Panc1 (cell line): ENCODE results near the gene BCAN. TPM values are rescaled to one million over a fixed set of nuclear protein-coding genes. Genes with fewer than 3 reads are reported as not detected.

Experiments used
- ATAC-seq: fragments of 200-7000 bp; cut with Tn5 transposase; 2 replicates; pipeline ENCODE4 v1.9.1; 2020; ENCODE audit warnings: mild to moderate bottlenecking, moderate library complexity
- BruUV-seq: library from RNA; stranded (reverse); fragments of 400-500 nt; replicated peaks from 2 replicates; lab custom pipeline; 2021; lab: Mats Ljungman, UMichigan
- CTCF ChIA-PET: fragments of 300-600 bp; sonication (Branson Sonifier 250); formaldehyde crosslinking; loops from one replicate; lab custom pipeline; 2022; ENCODE audit warnings: antibody characterized with exemption; lab: Charles Lee
- POLR2A ChIA-PET: fragments of 300-600 bp; sonication (Branson Sonifier 250); formaldehyde crosslinking; loops from one replicate; lab custom pipeline; 2022; ENCODE audit warnings: antibody characterized with exemption; lab: Charles Lee
- DNase-seq: peaks from one replicate; pipeline ENCODE4 v3.0.0-alpha.2; 2010; ENCODE audit warnings: low read depth, low spot score
- H3K27ac ChIP-seq: 2 replicates; pipeline ENCODE4 v1.5.1; 2011; ENCODE audit warnings: mild to moderate bottlenecking, low read length, inconsistent platforms
- H3K27me3 ChIP-seq: fragments of 200-500 bp; sonication (Bioruptor generic); 2 replicates; pipeline ENCODE4 v1.6.0; 2014; ENCODE audit warnings: low read length, inconsistent platforms; ENCODE audit not compliant: control insufficient read depth, insufficient read depth
- H3K36me3 ChIP-seq: fragments of 200-500 bp; sonication (Bioruptor generic); 2 replicates; pipeline ENCODE4 v1.5.1; 2014; ENCODE audit warnings: inconsistent platforms, mild to moderate bottlenecking, low read length, moderate library complexity; ENCODE audit not compliant: control insufficient read depth, insufficient read depth
- H3K4me1 ChIP-seq: 2 replicates; pipeline ENCODE4 v1.5.1; 2011; ENCODE audit warnings: inconsistent platforms, mild to moderate bottlenecking, low read length, moderate library complexity; ENCODE audit not compliant: control insufficient read depth, insufficient read depth
- H3K4me3 ChIP-seq, 2 experiments: 2 replicates each; pipeline ENCODE4 v1.5.1; 2011 to 2012; ENCODE audit warnings: low read depth in 2 of 2, low read length in 2 of 2, mild to moderate bottlenecking in 2 of 2, inconsistent platforms in 1 of 2, moderate library complexity in 1 of 2
- H3K9me3 ChIP-seq: fragments of 200-500 bp; sonication (Bioruptor generic); 2 replicates; pipeline ENCODE4 v1.5.1; 2014; ENCODE audit warnings: low read depth, mild to moderate bottlenecking, inconsistent platforms, low read length, moderate library complexity; ENCODE audit not compliant: control insufficient read depth, insufficient read depth
- CTCF ChIP-seq: fragments of 450-650 bp; IDR thresholded peaks from 2 replicates; pipeline ENCODE4 v1.5.1; 2017; ENCODE audit warnings: mild to moderate bottlenecking
- SIN3A ChIP-seq: IDR thresholded peaks from 2 replicates; pipeline ENCODE4 v1.6.1; 2012; ENCODE audit warnings: low read depth, mild to moderate bottlenecking, low read length, moderate library complexity, borderline replicate concordance; ENCODE audit not compliant: insufficient read depth
- TCF7L2 ChIP-seq: IDR thresholded peaks from 2 replicates; pipeline ENCODE4 v1.6.1; 2011; ENCODE audit warnings: mild to moderate bottlenecking, low read depth, low read length, inconsistent platforms
- in situ Hi-C: cut with HindIII; loops from 2 replicates; pipeline ENCODE4 v1.10.0; 2016; ENCODE audit warnings: low sequenced_read_pairs, low pct_unique_long_range_greater_than_20kb
- intact Hi-C: fragments of 100-400 bp; cut with micrococcal nuclease; formaldehyde crosslinking; loops from one replicate; pipeline ENCODE4 v1.10.0; 2022; ENCODE audit not compliant: unreplicated experiment
- total RNA-seq: library from RNA; stranded (reverse); gene quantifications from one replicate; pipeline ENCODE4 v1.2.1, GENCODE V29; 2021; ENCODE audit not compliant: unreplicated experiment
- TF ChIP-seq, protein P1 (sequence below), 2 experiments: IDR thresholded peaks; 2 replicates each; pipeline ENCODE4 v1.6.1; 2011 to 2012; ENCODE audit warnings: low read depth in 2 of 2, control low read depth in 1 of 2, low read length in 1 of 2, mild to moderate bottlenecking in 1 of 2, moderate library complexity in 1 of 2; ENCODE audit not compliant: insufficient read depth in 1 of 2

BCAN gene
- total RNA-seq, 1 experiment from 2014 or later = 0.57 TPM

GRCh38 chr1:156691191-156691590 lies 49.3 kb downstream of the BCAN start:
- ChIA-PET POLR2A (interaction anchor here (0.6 to 1.7 kb wide), 6 partner anchors 14 to 84 kb away, joined by 3 to 6 read pairs (median 4); partner anchors contain the start of genes CRABP2 and MRPL24), CTCF (interaction anchor here (0.6 to 5.7 kb wide), 6 partner anchors 11 to 169 kb away, joined by 3 to 118 read pairs (median 40); partner anchors contain the start of genes CRABP2 and NTRK1)
- Histone ChIP-seq H3K9me3 (no peaks in the 10 kb centered on the region), H3K27ac (peak overlapping the region; percentile 95), H3K4me3 (no peak overlapping the region; a peak in 1 of 4 replicates), H3K27me3 (no peaks in the 10 kb centered on the region), H3K4me1 (peaks cover 56% of the 10 kb centered on the region), H3K36me3 (no peaks in the 10 kb centered on the region)
- no peak for ATAC-seq
- intact Hi-C loops (loop anchor here (2.0 to 10.0 kb wide), 2 partner anchors 14 to 174 kb away; partner anchors contain the start of genes CRABP2 and NTRK1), in situ Hi-C loops (no loop called here)
- BruUV-seq = no TSS peak
- no peak for DNase-seq
- TF ChIP-seq CTCF = no peak

GRCh38 chr1:156691665-156692440 lies 49.9 kb downstream of the BCAN start:
- Histone ChIP-seq H3K36me3 (no peaks in the 10 kb centered on the region), H3K4me3 (peak overlapping the region in 1 of 2 experiments; percentile 14; a peak in 2 of 4 replicates), H3K27me3 (no peaks in the 10 kb centered on the region), H3K9me3 (no peaks in the 10 kb centered on the region), H3K27ac (peak overlapping the region; percentile 95), H3K4me1 (peaks cover 63% of the 10 kb centered on the region)
- CTCF ChIA-PET = interaction anchor here (0.6 to 5.7 kb wide), 7 partner anchors 10 to 169 kb away, joined by 3 to 118 read pairs (median 39); partner anchors contain the start of genes CRABP2, NES and NTRK1
- BruUV-seq = no TSS peak
- POLR2A ChIA-PET = interaction anchor here (0.5 to 1.6 kb wide), 4 partner anchors 14 to 84 kb away, joined by 3 to 6 read pairs (median 6); partner anchors contain the start of gene CRABP2
- in situ Hi-C loops = no loop called here
- intact Hi-C loops = loop anchor here (2.0 to 10.0 kb wide), 2 partner anchors 13 to 173 kb away; partner anchors contain the start of genes CRABP2 and NTRK1
- DNase-seq = no peak
- TF ChIP-seq SIN3A (no peak), TCF7L2 (peak; percentile 30; the same call in 1 of the 2 replicates)
- TF ChIP-seq, protein P1, sequence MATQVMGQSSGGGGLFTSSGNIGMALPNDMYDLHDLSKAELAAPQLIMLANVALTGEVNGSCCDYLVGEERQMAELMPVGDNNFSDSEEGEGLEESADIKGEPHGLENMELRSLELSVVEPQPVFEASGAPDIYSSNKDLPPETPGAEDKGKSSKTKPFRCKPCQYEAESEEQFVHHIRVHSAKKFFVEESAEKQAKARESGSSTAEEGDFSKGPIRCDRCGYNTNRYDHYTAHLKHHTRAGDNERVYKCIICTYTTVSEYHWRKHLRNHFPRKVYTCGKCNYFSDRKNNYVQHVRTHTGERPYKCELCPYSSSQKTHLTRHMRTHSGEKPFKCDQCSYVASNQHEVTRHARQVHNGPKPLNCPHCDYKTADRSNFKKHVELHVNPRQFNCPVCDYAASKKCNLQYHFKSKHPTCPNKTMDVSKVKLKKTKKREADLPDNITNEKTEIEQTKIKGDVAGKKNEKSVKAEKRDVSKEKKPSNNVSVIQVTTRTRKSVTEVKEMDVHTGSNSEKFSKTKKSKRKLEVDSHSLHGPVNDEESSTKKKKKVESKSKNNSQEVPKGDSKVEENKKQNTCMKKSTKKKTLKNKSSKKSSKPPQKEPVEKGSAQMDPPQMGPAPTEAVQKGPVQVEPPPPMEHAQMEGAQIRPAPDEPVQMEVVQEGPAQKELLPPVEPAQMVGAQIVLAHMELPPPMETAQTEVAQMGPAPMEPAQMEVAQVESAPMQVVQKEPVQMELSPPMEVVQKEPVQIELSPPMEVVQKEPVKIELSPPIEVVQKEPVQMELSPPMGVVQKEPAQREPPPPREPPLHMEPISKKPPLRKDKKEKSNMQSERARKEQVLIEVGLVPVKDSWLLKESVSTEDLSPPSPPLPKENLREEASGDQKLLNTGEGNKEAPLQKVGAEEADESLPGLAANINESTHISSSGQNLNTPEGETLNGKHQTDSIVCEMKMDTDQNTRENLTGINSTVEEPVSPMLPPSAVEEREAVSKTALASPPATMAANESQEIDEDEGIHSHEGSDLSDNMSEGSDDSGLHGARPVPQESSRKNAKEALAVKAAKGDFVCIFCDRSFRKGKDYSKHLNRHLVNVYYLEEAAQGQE (IDR thresholded peaks at IDR 0.05; ENCODE audit: insufficient read depth in 1 of 2, low read depth in 2 of 2, low read length in 1 of 2) = no peak
- ATAC-seq = peak; percentile 26
